ENCODE results near the gene GPX4. TPM values are rescaled to one million over a fixed set of nuclear protein-coding genes. Genes with fewer than 3 reads are reported as not detected.

Gene GPX4
- total RNA-seq, 1 donor from 2014 or later = 204 TPM

DNA sequence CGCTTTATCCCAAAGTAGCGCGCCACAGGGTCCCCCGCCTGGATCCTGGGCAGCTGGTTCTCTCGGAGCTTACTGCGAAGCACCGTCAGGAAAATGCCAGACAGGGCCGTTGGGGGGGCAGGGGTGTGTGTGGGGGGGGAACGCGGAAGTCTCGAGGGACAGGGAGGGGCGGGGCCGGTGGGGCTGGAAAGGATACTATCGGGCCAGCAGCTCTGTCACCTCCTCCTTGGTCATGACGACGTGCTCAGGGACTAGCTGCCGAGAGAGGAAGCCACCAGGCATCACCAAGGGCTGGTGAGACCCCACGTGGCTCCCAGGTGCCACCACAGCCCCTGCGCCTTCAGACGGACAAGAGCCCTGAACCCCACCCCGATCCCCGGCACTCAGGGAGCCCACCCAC lies 13.9 kb upstream of the GPX4 start:
- Mint-ChIP-seq H3K27ac (no peak overlapping the region), H3K36me3 (no peaks in the 10 kb centered on the region), H3K4me3 (no peak overlapping the region), H3K27me3 (no peaks in the 10 kb centered on the region), H3K4me1 (ENCODE audit: unreplicated experiment) (no peaks in the 10 kb centered on the region), H3K9me3 (no peaks in the 10 kb centered on the region)
- no peak for DNase-seq (ENCODE audit: extremely low spot score, unreplicated experiment)
- TF ChIP-seq, protein P1, sequence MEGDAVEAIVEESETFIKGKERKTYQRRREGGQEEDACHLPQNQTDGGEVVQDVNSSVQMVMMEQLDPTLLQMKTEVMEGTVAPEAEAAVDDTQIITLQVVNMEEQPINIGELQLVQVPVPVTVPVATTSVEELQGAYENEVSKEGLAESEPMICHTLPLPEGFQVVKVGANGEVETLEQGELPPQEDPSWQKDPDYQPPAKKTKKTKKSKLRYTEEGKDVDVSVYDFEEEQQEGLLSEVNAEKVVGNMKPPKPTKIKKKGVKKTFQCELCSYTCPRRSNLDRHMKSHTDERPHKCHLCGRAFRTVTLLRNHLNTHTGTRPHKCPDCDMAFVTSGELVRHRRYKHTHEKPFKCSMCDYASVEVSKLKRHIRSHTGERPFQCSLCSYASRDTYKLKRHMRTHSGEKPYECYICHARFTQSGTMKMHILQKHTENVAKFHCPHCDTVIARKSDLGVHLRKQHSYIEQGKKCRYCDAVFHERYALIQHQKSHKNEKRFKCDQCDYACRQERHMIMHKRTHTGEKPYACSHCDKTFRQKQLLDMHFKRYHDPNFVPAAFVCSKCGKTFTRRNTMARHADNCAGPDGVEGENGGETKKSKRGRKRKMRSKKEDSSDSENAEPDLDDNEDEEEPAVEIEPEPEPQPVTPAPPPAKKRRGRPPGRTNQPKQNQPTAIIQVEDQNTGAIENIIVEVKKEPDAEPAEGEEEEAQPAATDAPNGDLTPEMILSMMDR (conservative IDR thresholded peaks at IDR 0.05) = no peak

DNA sequence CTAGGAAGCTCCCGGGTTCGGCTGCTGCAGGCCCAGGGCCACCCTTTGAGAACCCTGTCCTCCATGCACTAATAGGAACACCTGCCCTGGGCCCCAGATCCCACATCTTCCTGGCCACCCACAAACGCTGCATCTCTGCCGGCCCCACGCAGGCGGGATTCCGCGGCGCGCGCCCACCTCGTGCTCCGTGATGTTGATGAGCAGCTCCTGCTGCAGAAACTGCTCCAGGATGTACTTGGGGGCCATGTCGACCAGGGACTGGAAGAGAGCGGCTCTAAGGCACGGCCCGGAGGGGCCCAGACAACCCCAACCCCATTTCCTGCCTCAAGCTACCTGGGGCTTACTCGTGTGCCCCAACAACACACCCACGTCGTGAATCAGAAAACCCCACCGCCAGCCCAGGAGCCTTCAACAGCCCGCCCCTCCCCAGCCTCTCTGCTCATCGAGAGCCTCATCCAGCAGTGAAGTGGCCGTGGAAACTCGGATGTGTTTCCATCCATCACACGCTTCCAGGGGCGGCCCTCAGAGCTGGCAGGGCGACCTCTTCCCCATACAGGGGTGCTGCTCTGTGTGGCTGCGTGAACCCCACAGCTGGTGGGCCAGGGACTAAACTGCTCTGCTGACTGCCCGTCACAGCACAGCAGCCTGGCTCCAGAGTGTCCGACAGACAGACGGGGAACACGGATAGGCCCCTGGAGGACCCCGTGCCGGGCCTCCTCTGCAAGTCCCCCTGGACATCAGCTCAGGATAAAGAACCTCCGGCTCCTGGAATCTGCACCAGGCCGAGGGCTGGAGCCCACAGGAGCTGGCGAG lies 12.9 kb upstream of the GPX4 start:
- peaks cover 5% of the 10 kb centered on the region for H3K4me1 Mint-ChIP-seq (ENCODE audit: unreplicated experiment)
- no peaks in the 10 kb centered on the region for H3K27me3 Mint-ChIP-seq

DNA sequence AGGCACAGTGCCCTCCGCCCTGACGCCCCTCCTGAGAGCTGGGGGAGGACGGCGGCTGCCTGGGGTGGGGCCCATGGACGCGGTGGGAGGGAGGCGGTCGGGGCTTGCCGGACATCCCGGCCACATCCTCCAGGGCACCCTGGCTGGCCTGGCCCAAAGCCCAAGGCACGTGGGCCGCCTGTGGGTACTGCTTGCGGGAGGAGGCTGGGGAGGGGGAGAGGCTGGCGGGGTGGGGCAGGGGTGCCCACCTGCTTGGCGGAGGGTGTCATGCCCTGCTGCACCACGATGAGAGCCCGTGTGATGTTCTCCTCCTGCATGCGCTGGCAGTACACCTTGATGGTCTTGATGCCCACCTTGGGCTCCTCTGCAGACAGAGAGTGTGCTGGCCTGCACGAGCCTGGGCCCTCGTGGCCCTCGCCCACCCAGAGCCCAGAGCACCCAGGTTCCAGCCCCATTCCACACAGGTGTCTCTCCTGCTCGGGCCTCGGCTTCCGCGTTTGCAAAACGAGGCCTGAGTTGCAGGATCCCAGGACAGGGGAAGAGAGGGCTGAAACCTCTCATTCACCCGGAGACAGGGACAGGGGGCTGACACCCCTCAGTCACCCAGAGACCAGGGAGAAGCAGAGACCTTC lies 12.1 kb upstream of the GPX4 start:
- TF ChIP-seq, protein P1 (conservative IDR thresholded peaks at IDR 0.05) = no peak
- Mint-ChIP-seq H3K27me3 (no peaks in the 10 kb centered on the region), H3K27ac (no peak overlapping the region), H3K4me1 (ENCODE audit: unreplicated experiment) (peaks cover 5% of the 10 kb centered on the region), H3K9me3 (no peaks in the 10 kb centered on the region), H3K36me3 (no peaks in the 10 kb centered on the region), H3K4me3 (no peak overlapping the region)
- no peak for DNase-seq (ENCODE audit: extremely low spot score, unreplicated experiment)

More for the DNA sequence above, 12.9 kb upstream of the GPX4 start:
- no peaks in the 10 kb centered on the region for H3K36me3 Mint-ChIP-seq
- no peak overlapping the region for H3K27ac Mint-ChIP-seq
- DNase-seq (ENCODE audit: extremely low spot score, unreplicated experiment) = no peak
- H3K9me3 Mint-ChIP-seq = no peaks in the 10 kb centered on the region
- no peak overlapping the region for H3K4me3 Mint-ChIP-seq
- TF ChIP-seq, protein P1 (conservative IDR thresholded peaks at IDR 0.05) = no peak

DNA sequence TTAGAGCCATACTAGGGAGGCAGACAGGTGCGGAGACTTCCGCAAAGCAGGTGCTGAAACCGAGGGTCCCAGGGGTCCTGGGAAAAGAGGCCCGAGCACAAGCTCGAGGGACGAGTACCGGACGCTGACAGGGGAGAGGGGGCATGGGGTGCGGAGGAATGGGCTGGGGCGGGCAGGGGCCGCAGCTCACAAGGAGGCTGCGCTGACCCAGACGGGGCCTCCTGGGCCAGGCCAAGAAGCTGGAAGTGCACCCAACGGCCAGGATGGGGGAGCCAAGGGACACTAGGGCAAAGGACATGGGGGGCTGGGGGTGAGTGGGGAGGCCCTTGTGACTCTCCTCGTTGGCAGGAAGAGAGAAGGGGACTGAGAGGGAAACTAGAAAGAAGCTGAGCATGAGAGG lies 10.5 kb upstream of the GPX4 start:
- Mint-ChIP-seq H3K27me3 (no peaks in the 10 kb centered on the region), H3K9me3 (no peaks in the 10 kb centered on the region), H3K36me3 (no peaks in the 10 kb centered on the region), H3K4me1 (ENCODE audit: unreplicated experiment) (peaks cover 5% of the 10 kb centered on the region), H3K27ac (no peak overlapping the region), H3K4me3 (peak overlapping the region; percentile 94)
- no peak for DNase-seq (ENCODE audit: extremely low spot score, unreplicated experiment)
- TF ChIP-seq, protein P1 (conservative IDR thresholded peaks at IDR 0.05) = no peak

DNA sequence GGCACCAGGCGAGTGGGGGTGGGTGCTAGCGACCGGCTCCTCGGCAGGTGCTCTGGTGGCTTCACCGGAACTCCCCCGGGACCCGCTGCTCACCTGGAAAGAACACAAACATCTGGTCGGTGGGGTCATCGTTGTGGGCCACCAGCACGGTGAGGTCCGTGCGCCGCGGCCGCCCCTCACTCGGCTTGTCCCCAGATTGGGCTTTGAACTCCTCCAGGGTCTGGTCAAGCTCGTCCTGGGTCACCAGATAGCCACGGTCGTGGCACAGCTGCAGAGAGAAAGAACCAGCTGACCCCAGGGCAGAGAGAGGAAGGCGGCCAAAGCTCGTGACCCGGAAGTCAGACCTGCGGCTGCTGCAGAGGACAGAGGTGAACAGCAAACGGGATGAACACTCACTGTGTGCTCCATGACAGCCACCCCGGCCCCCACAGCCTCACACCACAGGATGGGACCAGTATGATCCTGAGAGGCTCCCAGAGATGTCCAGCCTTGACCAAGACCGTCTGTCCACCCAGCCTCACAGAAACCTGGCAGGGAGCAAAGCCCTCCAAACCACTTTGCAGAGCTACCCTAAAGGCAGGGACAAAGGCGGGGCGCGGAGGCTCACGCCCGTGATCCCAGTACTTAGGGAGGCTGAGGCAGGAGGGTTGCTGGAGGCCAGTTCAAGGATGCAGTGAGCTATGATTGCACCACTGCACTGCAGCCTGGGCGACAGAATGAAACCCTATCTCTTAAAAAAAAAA lies 9.8 kb upstream of the GPX4 start:
- no peaks in the 10 kb centered on the region for H3K36me3 Mint-ChIP-seq
- TF ChIP-seq, protein P1 (conservative IDR thresholded peaks at IDR 0.05) = no peak
- H3K9me3 Mint-ChIP-seq = no peaks in the 10 kb centered on the region
- H3K27ac Mint-ChIP-seq = peak overlapping the region; percentile 46
- H3K4me1 Mint-ChIP-seq (ENCODE audit: unreplicated experiment) = peaks cover 9% of the 10 kb centered on the region
- no peak for DNase-seq (ENCODE audit: extremely low spot score, unreplicated experiment)
- H3K27me3 Mint-ChIP-seq = no peaks in the 10 kb centered on the region
- peak overlapping the region; percentile 94 for H3K4me3 Mint-ChIP-seq

Data from type B pancreatic cell (in vitro differentiated cells).